AG10803 (cell line): ENCODE results near the gene TRPC5OS.

ENCODE experiments used
- DNase-seq: peaks from one replicate; pipeline ENCODE4 v3.0.0; 2010; ENCODE audit warnings: low read depth
- H3K4me3 ChIP-seq: 2 replicates; pipeline ENCODE4 v1.5.1; 2011; ENCODE audit warnings: mild to moderate bottlenecking, low read length, control low read depth
- TF ChIP-seq, protein P1 (sequence below): conservative IDR thresholded peaks from 2 replicates; pipeline ENCODE4 v1.5.1; 2011; ENCODE audit warnings: mild to moderate bottlenecking, low read length, control low read depth, inconsistent platforms

The TRPC5OS gene

DNA sequence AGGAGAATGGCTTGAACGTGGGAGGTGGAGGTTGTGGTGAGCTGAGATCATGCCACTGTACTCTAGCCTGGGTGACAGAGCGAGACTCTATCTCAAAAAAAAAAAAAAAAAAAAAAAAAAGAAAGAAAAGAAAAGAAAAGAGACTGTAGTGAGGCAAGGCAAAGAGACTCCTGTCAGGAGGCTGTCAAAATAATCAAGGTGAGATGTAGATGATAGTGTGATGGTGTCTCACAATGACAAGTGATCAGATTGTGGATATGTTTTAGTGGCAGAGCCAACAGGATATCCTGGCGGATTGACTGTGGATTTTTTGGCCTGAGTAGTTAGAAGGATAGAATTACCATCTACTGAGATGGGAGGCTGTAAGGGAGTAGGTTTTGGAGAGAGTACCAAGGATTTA lies 12.6 kb downstream of the TRPC5OS start:
- DNase-seq, result no peak
- TF ChIP-seq, protein P1, sequence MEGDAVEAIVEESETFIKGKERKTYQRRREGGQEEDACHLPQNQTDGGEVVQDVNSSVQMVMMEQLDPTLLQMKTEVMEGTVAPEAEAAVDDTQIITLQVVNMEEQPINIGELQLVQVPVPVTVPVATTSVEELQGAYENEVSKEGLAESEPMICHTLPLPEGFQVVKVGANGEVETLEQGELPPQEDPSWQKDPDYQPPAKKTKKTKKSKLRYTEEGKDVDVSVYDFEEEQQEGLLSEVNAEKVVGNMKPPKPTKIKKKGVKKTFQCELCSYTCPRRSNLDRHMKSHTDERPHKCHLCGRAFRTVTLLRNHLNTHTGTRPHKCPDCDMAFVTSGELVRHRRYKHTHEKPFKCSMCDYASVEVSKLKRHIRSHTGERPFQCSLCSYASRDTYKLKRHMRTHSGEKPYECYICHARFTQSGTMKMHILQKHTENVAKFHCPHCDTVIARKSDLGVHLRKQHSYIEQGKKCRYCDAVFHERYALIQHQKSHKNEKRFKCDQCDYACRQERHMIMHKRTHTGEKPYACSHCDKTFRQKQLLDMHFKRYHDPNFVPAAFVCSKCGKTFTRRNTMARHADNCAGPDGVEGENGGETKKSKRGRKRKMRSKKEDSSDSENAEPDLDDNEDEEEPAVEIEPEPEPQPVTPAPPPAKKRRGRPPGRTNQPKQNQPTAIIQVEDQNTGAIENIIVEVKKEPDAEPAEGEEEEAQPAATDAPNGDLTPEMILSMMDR, result no peak
- no peak overlapping the region for H3K4me3 ChIP-seq

DNA sequence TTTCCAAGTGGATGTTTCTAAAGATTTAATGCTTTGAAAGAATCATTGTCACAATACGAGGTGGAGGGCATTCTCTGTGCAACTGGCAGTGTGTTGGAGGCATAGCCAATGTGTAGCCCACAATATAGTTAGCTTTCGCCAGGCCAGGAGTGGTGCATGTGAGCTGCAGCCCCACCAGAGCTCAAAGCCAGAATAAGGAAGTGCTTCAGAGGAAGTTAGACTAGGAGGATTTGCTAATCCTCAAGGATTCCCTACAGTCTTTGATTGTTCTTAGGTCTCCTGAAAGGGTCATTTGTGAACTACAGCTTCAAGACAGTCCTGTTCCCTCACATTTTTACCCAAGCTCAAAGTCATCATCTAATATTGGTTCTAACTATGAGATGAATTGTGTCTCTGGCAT lies 16.4 kb downstream of the TRPC5OS start:
- H3K4me3 ChIP-seq, result no peak overlapping the region
- no peak for DNase-seq
- TF ChIP-seq, protein P1, result no peak

DNA sequence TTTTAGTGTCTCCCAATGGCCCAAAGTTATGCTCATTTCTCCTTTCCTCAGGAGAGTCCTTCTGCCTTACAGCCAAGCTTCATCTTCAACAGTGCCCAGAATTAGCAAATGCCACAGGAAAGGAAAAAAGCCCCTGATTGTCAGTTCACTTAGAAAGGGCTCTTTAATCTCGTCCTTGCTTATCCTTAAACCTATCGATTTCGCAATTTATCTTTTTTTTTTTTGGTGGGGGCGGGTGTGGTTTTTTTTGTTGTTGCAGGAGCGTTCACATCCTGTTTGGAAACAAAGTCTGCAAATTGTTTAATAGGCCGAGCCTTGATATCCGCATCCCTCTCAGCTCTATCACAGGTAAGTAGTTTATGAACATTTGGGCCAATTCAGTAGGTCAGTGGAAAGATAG lies 20.2 kb downstream of the TRPC5OS start:
- TF ChIP-seq, protein P1, result no peak
- DNase-seq, result no peak

DNA sequence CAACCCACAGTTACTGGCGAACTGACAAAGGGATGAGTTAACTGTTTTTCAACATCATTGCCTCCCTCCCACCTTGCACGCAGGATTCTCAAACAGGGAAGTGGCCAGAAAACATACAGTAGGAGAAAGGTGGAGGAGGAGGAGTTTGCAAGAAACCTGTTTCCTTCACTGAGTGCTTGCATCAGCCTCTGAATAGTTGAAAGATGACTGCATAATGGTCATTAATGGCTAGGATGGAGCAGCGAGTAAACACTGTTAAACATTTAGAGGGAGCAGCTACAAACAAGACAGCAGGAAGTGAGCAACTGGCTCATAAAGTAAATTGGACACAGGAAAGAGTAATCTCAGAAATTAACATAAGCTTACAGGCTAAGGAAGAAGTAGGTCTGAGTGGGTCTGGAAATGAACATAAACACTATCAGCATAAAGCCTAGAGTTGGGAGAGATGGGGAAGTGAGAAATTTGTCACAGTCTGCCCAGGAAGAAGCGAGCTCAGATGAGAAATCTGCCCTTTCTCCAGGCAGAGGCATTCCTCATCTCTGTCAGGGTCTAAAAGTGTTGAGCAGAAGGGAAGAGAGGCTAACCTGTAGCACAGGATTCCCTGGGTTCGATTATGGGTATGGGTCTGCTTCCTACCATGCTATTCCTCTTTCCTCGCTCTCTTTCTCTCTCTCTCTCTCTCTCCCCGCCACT lies 38.6 kb downstream of the TRPC5OS start:
- TF ChIP-seq, protein P1, result no peak
- peak; percentile 10 for DNase-seq

More for the DNA sequence above, 20.2 kb downstream of the TRPC5OS start:
- H3K4me3 ChIP-seq, result no peak overlapping the region

DNA sequence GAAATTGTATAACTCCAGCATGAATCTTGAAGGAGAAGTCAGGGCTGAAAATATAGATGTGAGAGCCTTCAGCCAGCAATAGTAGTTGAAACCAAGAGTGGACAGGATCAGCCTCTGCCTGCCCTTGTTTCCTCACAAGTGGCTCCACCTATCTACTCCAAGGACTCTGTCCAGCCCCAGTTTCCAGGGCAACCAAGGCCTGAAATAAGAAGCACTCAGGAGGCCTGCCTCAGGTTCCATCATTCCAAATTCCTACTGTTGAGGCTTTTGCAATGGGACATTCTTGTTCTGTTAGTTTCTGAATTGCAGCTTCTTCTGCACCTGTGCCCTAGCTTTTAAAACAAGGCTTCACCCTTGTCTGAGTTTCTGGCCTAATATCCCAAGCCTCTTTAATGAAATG lies 41.6 kb downstream of the TRPC5OS start:
- H3K4me3 ChIP-seq, result no peak overlapping the region
- TF ChIP-seq, protein P1, result no peak
- DNase-seq, result no peak

More for the DNA sequence above, 38.6 kb downstream of the TRPC5OS start:
- H3K4me3 ChIP-seq, result no peak overlapping the region

DNA sequence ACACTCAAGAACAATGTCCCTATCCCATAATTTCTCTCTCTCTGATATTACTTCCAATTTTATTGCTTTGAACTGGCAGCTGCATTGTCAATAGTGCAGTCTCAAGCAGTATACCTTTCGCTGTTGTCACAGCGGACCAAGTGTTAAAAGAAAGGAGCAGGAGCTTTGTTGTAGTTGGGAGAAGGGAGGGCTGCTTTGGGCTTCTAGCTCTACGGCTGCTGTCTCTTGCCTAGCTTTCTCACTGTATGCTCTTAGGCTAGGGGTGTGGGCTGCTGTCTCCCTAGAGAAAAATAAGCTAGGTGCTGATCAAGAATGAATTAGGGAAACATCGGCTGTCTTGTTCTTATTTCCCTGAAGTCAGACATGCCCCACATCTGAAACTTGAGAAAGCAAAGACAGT lies 52.5 kb downstream of the TRPC5OS start:
- H3K4me3 ChIP-seq, result no peak overlapping the region
- TF ChIP-seq, protein P1, result no peak
- no peak for DNase-seq
